Measurements from ENCODE around the gene SOX14.

SOX14 gene

DNA sequence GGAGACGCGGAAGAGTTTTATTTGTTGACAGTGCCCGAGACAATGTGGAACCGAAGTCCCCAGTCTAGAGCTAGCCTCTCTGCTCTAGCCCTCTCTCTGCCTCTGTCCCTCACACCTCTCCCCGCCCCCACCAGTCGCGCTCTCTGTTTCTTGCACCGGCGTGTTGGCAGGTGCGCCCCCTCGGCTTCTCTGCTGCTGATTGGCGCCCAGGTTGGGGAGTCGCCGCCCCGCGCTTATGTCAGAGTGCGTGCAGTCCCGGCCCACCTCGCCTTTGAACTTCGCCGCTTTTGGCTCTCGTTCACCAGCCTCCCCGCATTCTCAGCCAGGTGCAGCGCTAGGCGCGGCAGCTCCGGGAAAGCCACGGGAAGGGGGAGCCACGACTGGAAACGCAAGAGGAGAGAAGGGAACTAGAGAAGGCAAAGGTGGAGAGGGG, at the start of gene SOX14:
Gene SOX14 (plus strand): TSS at position 315 of the 433 bp plus-strand sequence. CDS start 470 bp downstream, outside the sequence.
- DNase-seq, result peak in 1 of 2 experiments; percentile 30

DNA sequence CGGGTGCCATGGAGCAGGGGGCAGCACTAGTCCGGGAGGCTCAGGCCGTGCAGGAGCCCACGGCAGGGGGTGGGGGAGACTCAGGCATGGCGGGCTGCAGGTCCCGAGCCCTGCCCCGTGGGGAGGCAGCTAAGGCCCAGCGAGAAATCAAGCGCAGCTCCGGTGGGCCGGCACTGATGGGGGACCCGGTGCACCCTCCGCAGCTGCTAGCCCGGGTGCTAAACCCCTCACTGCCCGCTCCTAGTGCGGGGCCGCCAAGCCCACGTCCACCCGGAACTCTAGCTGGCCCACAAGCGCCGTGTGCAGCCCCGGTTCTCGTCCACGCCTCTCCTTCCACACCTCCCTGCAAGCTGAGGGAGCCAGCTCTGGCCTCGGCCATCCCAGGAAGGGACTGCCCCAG, 49.6 kb upstream of the SOX14 start:
- DNase-seq, result no peak

DNA sequence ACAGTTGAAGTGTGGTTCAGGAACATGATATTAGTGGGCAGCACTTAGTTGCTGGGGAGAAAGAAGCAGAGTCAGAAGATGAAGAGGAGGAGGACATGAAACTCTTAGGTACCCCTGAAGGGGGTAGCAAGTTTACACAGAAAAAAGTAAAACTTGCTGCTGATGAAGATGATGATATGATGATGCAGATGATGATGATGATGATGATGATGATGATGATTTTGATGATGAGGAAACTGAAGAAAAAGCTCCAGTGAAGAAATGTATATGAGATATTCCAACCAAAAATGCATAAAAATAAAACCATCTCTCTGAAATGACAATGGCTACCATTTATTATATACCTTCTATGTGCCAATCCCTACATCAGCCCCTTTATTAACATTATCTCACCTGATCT, 39.9 kb upstream of the SOX14 start:
- no peak for DNase-seq

DNA sequence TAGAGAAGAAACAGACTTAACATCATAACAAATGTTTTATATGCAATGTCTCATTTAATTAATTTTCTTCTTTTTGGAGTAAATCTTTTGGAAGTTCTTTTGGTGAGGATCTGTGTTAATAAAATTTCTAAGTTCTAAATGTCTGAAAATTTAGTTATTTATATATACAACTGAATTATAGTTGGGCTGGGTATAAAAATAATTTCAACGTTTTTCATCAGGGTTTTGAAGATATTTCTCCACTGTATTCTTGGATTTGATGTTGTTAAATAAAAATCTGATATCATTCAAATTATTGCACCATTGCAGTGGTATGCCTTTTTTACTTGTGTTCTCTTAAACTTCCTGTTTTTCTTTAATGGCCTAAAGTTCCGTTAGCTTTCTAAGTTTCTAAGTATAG, 26.9 kb upstream of the SOX14 start:
- no peak for DNase-seq

DNA sequence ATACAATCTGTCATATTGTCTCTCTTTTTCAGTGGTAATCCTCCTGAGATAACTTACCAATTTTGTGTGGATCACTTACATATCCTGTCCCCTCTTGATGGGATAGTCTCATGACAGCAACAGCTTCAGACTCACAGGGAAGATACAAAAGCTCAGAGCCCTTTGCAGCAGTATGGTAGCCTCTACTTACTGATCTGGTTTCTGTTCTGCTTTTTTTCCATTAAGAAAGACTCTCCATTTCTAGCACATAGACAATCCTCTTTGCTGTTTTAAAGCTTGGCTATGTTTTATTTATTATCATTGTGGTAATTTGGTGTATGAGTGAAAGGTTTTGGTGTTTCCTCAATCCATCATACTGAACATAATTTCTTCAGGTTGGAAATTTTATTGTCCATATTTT, 25.4 kb upstream of the SOX14 start:
- no peak for DNase-seq

DNA sequence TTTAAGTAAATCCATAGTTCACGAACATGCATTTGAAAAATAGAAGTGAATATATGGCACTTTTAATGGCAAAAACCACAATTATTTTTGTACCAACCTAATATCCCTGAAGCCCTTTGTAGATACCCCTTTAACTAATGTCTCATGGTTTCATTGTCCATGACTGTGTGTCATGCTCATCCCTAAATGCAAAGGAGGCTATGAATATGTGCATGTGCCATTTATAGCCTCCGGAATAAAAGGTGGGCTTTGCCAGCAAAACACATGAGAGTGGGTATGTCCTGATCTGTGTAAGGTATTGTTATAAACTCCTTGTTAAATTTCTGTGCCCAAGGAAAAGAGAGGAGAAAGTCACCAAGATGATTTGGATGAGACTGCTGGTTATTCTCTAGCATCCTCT, 20.5 kb upstream of the SOX14 start:
- DNase-seq, result no peak

DNA sequence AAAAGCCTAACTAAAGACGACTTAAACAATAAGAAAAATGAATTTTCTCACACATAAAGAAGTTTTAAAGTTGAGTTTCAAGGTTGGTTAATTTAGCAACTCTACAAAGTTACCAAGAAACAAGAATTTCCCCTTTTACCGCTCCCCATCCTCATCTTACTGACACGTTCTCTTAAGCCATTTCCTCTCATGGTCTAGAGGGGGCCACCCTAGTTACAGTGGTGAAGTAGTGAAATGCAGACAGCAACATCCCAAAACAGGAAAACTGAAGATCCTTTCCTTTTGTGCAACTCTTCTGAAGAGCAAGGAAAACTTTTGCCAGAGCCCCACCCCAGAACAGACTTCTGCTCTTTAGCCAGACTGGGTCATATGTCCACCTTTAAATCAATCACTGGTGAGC, 17.3 kb upstream of the SOX14 start:
- DNase-seq, result no peak

DNA sequence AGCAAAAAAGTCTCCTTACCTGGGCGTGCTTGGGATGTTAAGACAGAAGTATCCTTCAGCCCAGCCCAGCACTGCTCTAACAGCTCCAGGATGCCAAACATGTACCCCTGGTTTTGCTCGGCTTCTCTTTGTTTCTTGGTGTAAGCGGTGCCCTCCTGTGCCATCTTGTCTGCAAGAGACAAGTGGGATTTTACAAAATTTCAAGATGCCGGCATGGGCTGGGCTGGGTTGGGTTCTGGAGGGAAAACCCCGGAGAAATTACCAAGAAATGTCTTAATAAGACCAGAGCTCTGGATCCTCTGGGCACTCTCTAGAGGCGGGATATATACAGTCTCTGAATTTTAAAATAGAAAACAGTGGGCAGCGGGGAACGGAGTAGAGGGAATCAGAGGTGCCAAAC, 4.6 kb upstream of the SOX14 start:
- no peak for DNase-seq

DNA sequence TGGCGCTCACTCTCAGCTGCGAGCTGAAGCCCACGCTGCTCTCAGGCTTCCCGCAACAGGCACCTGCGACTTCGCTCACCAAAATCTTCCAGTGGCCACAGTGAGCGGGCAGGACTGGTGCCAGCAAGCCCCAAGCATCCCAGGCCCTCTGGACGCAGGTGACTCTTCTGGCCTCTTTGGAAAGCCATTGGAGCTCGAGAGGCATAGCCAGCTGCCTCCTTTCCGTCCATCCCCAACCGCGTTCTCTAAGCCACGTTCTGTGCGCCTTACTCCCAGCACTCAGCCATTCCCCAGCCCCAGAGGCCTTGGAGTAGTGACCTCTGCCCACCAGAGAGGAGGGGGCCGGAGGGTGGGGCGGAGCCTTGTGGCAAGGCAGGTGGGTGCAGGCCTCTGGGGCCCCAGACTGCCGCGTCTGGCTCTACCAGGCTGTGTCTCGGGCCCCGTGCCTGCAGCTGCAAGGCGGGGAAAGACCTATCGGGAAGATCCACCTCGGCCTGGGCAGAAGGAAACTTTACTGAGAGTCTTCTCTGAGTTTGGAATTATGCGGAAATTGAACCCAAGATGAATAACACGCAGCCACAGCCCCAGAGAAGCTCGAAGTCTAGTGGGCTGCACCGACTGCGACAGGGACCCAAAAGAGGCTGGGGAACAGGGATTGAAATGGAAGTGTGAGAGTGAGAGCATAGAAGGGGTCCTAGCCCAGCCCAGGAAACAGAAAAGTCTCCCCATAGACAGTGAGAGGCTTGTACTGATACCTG, 3.6 kb upstream of the SOX14 start:
- no peak for DNase-seq

DNA sequence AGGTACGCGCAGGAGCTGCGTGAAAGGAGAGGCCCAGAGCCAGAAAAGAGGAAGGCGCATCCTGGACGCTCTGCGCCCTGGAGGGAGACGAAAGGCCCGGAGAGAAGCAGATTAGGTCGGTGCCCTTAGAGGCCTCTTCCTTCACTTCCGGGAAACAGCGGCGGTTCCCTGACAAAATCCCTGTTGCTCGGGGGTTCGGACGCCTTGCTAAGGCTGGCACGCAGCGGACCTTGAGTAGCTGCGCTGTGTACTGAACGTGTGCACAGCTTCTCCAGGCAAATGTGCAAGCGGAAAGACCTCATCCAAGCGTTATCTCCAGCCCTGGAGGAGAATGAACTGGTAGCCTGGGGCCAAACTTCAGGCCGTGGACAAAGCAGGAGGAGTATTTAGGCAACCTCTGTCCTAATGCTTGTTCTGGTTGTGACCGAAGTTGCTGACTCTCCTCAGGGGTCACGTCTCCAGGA, 3.0 kb upstream of the SOX14 start:
- peak in 1 of 2 experiments; percentile 18 for DNase-seq

DNA sequence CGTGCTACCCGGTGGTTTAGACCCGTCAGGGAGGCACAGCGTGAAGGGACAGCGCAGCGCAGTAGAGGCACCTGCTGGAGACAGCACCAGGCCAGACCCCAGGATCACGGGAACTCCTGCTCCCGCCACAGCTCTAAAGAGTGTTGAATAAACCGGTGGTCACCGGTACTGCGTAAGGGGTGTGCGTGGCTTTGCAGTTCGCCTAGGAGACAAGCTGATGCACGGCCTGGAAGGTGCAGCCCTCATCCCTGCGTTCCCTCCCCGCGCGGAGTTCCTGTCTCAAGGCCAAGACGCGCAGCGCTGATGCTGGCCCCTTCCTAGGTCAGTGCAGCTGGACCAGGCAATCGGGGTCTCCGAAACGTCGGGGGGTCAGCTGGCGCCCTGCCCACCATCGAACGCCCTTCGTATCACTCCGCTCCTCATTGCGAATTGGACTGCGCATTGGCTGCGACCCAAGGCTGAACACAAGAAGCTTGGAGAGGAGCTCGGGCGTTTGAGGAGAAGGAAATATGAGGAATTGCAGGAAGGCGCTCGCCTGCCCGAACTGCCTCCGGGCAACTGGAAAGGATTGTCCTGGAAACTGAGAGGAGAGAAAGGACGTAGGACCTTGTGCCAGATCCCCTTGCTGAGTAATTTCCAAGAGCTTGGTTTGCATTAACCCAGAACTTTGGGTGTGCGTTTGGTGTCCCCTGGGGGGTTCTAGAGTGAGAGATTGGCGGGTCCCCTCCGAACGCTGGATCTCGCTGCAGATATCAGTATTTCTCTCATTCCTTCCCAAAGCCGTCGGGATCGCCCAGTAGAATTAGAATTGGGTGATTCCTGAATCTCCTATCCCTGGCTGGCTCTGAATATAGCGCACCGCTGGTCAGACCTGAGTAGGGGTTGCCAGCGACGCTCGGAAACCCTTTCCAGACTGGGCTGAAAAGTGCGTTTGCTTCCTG, 2.3 kb upstream of the SOX14 start:
- peak; percentile 14 to 19 for DNase-seq

DNA sequence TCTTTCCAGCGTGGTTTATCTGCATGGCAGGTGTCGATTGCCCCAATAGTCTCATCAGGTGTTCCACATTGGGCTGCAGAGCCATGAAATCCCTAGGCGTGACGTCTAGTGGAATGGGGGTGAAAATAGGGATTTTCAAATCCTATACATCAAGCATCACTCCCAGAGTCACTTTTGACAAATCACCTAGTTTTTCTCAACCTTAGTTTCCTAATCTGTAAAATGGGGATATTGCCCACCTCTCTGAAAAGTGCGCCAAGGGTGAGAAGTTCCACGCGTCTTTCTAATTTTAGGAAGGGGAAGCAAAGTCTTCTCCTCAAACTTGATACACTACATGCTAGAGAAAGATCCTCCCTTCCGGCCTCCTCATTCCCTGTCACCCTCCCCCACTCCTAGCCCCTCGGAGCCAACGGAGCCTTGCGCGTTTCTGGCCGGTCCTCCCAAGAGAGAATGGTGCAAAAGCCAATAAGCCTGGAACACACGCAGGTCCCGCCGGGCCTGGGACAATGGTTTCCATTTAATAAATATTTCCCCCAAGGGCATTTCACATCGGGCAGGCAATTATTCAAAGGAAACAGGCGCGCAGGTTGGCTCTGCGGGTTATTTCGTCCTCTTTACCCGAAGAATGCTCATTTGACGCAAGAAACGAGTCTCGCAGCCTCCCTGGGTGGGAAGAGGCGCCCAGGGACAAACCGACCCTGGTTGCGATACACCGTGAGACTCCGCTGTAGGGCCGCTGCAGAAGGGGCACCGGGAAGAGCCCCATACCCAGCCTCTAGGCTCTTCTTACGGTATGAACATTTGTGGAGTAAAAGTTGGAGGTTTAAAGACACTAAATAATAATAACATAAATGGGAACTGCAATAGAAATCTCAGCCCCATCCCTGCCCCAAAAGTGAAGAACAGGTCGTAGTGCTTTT, 1.2 kb upstream of the SOX14 start:
- peak in 1 of 2 experiments; percentile 17 for DNase-seq

DNA sequence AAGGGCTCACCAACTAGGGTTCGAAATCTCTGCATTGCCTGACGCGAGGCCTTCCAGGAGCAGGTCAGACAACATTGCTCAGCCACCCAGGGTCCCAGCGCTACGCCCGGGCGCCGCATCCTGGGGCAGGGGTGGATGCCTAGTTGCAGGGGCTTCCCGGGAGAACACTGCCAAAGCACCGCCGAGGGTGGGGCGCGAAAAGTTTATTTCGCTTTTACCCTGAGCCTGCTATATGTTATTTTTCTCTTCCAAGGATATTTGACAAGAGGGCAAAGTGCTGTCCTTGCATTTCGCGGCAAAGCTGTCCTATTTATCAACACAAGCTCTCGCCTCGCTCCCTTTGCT, 549 bp upstream of the SOX14 start:
- peak in 1 of 2 experiments; percentile 17 for DNase-seq

DNA sequence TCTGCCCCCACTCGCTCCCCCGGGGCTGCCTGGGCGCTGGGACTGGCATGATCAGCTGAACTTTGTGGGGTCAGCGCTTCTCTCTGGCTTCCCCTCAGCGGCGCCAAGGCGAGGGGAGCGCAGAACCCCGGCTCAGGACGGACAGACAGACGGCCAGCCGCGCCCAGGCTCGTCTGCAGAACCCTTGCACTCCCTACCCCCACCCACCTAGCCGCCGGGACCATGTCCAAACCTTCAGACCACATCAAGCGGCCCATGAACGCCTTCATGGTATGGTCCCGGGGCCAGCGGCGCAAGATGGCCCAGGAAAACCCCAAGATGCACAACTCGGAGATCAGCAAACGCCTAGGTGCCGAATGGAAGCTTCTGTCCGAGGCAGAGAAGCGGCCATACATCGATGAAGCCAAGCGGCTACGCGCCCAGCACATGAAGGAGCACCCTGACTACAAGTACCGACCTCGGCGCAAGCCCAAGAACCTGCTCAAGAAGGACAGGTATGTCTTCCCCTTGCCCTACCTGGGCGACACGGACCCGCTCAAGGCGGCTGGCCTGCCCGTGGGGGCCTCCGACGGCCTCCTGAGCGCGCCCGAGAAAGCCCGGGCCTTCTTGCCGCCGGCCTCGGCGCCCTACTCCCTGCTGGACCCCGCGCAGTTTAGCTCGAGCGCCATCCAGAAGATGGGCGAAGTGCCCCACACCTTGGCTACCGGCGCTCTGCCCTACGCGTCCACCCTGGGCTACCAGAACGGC, 621 bp downstream of the SOX14 start:
- DNase-seq, result peak; percentile 13 to 18

DNA sequence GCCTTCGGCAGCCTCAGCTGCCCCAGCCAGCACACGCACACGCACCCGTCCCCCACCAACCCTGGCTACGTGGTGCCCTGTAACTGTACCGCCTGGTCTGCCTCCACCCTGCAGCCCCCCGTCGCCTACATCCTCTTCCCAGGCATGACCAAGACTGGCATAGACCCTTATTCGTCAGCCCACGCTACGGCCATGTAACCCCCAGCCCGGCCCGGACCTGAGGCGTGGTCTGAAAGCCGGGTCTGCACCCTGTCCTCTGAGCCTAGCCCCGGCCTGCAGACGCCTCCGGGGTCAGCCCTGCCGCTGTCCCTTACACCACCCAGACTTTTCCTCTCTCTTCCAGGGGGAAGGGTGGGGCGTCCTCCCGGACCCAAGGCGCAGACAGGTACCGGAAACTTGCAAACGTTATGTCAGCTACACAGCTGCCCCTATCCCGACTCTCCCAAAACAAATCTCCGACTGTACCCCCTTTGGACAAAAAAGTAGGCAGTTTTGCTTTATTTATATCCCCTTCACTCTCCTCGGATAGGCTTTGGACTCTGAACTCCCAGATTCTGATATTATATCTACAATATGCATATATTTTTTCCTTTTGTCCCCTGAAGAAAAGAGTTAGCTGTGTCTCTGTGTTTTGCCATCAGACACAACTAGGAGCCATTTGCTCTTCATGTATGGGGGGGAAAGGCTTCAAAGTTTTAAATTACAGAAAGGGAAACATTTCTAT, 1.4 kb downstream of the SOX14 start:
- no peak for DNase-seq

DNA sequence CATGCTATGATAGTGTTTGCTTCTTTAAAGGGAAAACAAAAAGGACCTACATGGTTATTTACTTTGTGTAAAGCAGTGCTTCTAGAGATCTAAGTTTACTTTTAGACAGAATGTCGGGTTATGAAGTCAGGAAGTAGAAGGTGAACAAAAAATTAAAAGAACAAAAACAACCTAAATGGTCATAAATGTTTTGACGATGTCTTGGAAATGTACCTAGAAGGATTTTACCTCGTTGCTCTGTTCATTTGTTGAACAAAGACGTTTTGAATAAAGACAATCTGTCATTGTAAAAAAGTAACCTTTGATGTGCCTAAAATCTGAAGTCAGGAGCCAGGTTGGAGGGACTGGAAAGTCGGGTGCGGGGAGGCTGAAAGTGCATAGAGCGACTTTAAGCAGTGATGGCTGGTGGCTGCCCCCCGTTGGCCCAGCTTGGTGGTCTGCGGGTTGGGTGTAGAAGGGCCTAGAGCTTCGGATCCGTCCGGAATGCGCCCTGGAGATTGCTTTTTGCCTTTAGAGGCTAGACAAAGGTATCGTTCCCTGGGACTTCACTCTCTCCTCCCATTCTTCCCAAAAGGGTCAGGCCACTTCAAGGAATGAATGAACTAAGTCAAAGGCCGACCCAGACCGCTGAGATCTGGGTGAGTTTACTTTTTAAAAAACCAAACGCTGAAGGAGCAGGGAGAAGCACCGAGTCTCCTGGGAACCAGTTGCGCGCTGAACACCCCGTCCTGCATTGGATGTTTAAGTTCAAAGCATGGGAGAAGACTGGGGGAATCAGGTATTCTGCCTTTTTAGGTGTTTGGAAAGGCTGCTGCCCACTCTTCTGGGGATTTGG, 2.1 kb downstream of the SOX14 start:
- DNase-seq, result peak in 1 of 2 experiments; percentile 16

DNA sequence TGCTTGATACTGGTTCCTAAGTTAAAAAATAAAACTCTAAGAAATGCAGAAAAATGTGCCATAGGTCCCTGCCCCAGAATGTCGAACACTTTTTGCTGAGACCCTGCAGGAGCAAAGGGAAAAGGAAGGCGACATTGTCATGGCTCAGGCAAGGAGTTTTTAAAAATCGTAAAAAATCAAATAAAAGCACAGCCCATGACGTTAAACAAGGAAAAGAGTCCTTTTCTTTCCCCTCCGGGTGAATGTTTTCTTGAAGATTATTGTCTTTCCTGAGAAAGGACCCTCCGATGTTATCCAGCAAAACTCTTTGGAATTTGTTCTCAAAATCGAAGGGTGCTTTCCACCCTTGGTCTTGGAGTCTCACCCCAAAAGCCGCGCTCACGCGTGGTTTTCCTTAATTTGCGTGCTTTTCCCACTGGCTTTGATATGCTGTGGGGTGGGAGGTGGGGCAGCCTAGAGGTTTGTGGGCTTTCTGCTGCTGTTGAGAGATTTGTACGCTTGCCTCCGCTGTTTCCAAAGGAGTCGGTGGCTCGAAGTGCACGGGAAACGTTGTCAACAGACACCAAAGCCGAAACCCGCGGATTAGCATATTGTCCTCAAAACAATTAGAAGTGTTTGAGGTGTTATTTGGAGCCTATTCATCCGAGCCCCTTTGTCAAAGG, 2.9 kb downstream of the SOX14 start:
- no peak for DNase-seq

DNA sequence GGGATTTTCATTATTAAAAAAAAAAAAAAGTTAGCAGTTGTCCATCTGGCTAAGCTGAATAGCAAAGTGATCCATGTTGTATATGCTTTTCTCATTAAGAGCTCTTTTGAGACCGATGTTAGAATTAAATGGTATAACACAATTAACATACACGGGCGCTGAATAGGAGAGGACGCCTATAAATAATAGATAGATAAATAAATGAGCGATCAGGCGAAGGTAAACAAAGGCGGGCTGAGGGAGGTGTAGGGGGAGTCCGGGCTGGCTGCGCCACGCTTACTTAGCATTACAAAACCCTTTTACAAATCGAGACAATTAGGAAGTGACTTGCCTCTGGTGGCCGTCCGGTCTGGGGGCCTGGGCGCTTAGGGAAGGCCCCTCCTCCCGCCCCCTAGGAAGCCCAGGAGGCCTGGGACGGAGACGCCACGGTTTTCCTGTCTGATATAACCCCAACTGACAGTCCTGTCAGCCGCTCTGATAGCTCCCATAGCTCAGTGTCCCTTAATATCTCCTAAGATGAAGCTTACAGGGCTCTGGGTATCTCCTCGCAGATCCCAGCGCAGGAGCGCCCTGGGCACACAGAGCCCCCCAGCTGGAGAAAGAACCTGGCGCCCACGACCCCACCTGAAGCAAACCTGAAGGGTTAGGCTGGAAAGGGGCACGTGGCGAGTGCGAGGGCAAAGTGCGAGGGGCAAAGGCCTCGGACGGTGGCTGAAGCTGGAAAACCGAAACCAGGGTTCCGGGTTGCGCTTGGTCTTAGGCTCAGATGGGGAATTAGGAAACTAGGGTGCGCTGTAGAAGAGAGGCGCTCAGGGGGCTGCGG, 3.6 kb downstream of the SOX14 start:
- peak in 1 of 2 experiments; percentile 17 for DNase-seq

Data from activated T-cell treated with anti-CD3 and anti-CD28 coated beads, Interleukin-2, amount 50 U/mL, for 48 hours (primary cell).